ENCODE results near the gene LRRC4C.

DNA sequence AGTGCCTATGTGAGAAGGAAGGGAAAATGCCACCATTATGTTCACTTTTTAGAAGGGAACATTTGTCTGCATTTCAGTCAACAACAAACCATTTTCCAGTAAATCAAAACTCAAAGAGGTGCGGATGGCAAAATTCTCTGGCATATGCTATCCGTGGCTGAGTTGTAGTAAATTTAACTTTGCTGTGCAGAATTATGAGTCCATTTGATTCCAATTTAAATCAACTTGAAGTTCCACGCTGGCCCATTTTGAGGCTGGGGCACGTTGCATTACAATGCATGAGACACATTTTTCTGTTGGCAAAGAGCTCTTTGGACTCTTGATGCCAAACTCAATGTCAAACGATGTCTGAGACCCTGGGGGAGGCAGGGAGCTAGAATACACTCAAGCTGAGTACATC lies 211.8 kb downstream of the LRRC4C start:
- TF ChIP-seq MEF2A (IDR thresholded peaks at IDR 0.05; ENCODE audit: borderline replicate concordance, low read depth) (no peak), GATA2 (CRISPR knock-in tag; IDR thresholded peaks at IDR 0.05) (no peak), CTCF (IDR thresholded peaks at IDR 0.05) (no peak), FOXM1 (IDR thresholded peaks at IDR 0.05; ENCODE audit: low read depth) (no peak), USF2 (IDR thresholded peaks at IDR 0.05; ENCODE audit: borderline replicate concordance, low read depth, low read length) (no peak), FOSL2 (IDR thresholded peaks at IDR 0.05; ENCODE audit: borderline replicate concordance, low read depth) (no peak), RXRA (IDR thresholded peaks at IDR 0.05; ENCODE audit: borderline replicate concordance, low read depth) (no peak), EP300 (IDR thresholded peaks at IDR 0.05; ENCODE audit: borderline replicate concordance in 1 of 2, low read depth in 1 of 2, low read length in 1 of 2) (no peak), JUND (IDR thresholded peaks at IDR 0.05) (no peak), POLR2AphosphoS5 (IDR thresholded peaks at IDR 0.05; ENCODE audit: low read depth, low read length) (no peak)
- TF ChIP-seq, protein P1, sequence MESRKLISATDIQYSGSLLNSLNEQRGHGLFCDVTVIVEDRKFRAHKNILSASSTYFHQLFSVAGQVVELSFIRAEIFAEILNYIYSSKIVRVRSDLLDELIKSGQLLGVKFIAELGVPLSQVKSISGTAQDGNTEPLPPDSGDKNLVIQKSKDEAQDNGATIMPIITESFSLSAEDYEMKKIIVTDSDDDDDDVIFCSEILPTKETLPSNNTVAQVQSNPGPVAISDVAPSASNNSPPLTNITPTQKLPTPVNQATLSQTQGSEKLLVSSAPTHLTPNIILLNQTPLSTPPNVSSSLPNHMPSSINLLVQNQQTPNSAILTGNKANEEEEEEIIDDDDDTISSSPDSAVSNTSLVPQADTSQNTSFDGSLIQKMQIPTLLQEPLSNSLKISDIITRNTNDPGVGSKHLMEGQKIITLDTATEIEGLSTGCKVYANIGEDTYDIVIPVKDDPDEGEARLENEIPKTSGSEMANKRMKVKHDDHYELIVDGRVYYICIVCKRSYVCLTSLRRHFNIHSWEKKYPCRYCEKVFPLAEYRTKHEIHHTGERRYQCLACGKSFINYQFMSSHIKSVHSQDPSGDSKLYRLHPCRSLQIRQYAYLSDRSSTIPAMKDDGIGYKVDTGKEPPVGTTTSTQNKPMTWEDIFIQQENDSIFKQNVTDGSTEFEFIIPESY (IDR thresholded peaks at IDR 0.05; ENCODE audit: borderline replicate concordance, low read depth): no peak
- TF ChIP-seq, protein P2, sequence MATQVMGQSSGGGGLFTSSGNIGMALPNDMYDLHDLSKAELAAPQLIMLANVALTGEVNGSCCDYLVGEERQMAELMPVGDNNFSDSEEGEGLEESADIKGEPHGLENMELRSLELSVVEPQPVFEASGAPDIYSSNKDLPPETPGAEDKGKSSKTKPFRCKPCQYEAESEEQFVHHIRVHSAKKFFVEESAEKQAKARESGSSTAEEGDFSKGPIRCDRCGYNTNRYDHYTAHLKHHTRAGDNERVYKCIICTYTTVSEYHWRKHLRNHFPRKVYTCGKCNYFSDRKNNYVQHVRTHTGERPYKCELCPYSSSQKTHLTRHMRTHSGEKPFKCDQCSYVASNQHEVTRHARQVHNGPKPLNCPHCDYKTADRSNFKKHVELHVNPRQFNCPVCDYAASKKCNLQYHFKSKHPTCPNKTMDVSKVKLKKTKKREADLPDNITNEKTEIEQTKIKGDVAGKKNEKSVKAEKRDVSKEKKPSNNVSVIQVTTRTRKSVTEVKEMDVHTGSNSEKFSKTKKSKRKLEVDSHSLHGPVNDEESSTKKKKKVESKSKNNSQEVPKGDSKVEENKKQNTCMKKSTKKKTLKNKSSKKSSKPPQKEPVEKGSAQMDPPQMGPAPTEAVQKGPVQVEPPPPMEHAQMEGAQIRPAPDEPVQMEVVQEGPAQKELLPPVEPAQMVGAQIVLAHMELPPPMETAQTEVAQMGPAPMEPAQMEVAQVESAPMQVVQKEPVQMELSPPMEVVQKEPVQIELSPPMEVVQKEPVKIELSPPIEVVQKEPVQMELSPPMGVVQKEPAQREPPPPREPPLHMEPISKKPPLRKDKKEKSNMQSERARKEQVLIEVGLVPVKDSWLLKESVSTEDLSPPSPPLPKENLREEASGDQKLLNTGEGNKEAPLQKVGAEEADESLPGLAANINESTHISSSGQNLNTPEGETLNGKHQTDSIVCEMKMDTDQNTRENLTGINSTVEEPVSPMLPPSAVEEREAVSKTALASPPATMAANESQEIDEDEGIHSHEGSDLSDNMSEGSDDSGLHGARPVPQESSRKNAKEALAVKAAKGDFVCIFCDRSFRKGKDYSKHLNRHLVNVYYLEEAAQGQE (IDR thresholded peaks at IDR 0.05; ENCODE audit: low read depth, low read length): no peak

All from SK-N-SH (cell line).